Stimulated activated CD8-positive, alpha-beta memory T cell treated with anti-CD3 and anti-CD28 coated beads, Interleukin-7, amount 100 ng/mL, for 4 hours (primary cell): ENCODE data around the gene HLA-DQB1.
"Not testable (repeated sequence)": the region's sequence is repeated elsewhere in the genome, so short reads cannot be mapped to it uniquely, and the experiment has no call there.

ENCODE experiments used
- DNase-seq, 2 donors: peaks; one replicate each; pipeline ENCODE4 v3.0.0-alpha.2; 2020; ENCODE audit warnings: low read depth in 2 of 2

HLA-DQB1 gene

GRCh38 chr6:32662836-32663235 lies 3.6 kb downstream of the HLA-DQB1 start:
- no peak for DNase-seq

GRCh38 chr6:32662099-32662498 lies 4.4 kb downstream of the HLA-DQB1 start:
- no peak for DNase-seq

- no peak for DNase-seq
These were observed 6.4 kb downstream of the HLA-DQB1 start for GRCh38 chr6:32659856-32660595.

- DNase-seq, result no peak
These were observed 8.1 kb downstream of the HLA-DQB1 start for GRCh38 chr6:32658268-32658897.

- DNase-seq, result not testable (repeated sequence)
These were observed 8.6 kb downstream of the HLA-DQB1 start for GRCh38 chr6:32657819-32658218.

GRCh38 chr6:32657329-32657728 lies 9.1 kb downstream of the HLA-DQB1 start:
- not testable (repeated sequence) for DNase-seq

- no peak for DNase-seq
These were observed 11.2 kb downstream of the HLA-DQB1 start for GRCh38 chr6:32655203-32655710.

DNA sequence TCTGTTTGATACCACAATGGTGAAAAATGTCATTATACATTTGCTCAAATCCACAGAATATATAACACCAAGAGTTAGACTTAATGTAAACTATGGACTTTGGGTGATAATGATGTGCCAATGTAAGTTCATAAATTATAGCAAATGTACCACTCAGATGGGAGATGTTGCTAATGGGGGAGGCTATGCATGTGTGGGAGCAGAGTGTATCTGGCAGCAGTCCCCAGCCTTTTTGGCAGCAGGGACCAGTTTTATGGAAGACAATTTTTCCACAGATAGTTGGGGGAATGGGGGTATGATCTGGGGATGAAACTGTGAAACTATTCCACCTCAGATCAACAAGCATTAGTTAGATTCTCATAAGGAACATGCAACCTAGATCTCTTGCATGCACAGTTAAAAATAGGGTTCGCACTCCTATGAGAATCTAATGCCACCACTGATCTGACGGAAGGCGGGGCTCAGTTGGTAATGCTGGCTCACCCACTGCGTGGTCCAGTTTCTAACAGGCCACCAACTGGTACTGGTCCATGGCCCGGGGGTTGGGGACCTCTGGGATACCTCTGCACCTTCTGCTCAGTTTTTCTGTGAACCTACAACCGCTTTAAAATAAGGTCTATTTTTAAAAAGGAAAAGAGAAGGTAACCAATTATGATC lies 21.3 kb downstream of the HLA-DQB1 start:
- no peak for DNase-seq

DNA sequence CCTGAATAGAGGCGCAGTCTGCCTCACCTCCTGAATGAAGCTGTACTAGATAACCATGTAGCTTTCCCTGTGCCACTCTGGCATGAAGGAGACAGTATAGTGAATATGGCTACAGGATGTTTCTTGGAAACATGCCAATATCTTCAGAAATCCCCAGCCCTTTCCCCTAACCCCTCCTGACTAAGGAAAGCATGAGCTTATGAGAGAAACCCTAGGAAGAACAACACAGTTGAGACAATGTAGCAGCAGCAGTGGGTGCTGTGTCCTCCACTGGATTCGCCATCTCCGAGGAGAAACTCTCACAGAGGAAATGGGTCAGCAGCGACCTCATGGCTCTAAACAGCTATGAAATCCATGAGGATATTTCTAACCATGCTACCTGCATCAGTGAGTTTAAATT lies 22.6 kb downstream of the HLA-DQB1 start:
- no peak for DNase-seq

GRCh38 chr6:32642720-32643106 lies 23.7 kb downstream of the HLA-DQB1 start:
- no peak for DNase-seq

DNA sequence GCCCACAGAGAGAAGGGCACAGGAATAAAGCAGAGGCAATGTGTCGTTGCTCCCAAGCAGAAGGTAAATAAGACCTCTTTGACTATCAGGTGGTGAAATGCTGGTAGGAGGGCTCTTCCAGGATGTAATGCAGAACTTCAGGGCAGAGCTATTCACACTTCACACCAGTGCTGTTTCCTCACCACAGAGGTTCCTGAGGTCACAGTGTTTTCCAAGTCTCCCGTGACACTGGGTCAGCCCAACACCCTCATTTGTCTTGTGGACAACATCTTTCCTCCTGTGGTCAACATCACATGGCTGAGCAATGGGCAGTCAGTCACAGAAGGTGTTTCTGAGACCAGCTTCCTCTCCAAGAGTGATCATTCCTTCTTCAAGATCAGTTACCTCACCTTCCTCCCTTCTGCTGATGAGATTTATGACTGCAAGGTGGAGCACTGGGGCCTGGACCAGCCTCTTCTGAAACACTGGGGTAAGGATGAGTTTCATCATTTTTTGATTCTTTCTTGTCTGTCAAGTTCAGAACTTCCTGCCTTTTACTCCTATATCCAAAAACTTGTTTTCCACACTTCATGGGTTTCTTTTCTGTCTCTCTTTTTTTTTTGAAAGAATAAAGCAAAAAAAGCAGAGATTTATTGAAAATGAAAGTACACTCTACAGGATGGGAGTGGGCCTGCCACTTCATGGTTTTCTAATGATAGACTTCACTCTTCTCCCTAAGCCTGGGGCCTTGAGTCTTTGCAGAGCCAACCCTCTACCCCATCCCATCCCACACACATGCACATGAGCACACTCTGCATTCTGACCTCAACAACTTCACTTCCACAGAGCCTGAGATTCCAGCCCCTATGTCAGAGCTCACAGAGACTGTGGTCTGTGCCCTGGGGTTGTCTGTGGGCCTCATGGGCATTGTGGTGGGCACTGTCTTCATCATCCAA lies 24.4 kb downstream of the HLA-DQB1 start:
- not testable (repeated sequence) for DNase-seq

GRCh38 chr6:32641122-32641521 lies 25.3 kb downstream of the HLA-DQB1 start:
- no peak for DNase-seq

GRCh38 chr6:32639440-32640394 lies 26.7 kb downstream of the HLA-DQB1 start:
- DNase-seq, result no peak

DNA sequence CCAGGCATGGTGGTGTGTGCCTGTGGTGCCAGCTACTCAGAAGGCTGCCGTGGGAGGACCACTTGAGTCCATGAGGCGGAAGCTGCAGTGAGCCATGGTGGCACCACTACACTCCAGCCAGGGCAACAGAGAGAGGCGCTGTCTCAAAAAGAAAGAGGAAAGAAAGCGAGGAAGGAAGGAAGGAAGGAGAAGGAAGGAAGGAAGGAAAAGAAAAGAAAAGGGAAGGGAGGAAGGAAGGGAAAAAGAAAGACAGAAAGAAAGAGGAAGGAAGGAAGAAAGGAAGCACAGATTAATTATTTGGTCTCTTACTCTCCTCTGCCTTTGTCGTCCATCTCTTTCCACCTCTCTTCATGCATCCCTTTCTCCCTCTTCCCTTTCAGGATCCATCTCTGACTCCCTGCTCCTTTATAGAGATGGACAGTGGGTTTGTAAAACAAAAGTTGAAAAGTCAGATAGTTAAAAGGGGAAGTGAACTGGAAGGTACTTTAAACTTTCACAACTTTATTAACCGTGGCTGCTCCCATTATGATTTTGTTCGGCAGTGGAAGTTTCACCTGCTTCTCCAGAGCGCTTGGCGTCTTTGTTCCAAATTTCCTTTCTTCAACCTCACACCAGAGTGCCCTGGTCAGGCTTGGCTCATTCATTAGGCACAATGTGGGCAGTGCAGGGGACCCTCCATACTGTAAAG lies 27.8 kb downstream of the HLA-DQB1 start:
- DNase-seq, result no peak

DNA sequence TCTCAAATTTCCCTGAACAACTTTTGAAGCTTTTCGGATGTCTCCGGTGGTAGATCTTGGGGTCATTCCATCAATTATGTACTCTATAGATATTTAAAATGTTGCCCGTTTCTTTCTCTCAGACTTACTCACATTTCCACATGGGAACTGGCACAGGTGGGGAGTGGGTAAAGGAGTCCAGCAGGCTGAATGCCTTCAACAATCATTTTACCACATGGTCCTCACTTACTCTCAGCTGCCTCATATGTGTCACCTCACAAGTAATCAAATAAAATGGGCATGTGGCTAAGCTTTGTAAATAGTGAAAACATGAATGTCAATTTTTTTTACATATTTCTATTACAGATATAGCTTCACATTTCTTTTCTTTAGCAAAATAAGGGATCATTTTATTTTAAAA lies 28.6 kb downstream of the HLA-DQB1 start:
- no peak for DNase-seq

GRCh38 chr6:32637219-32637880 lies 29.1 kb downstream of the HLA-DQB1 start, which contains the start of gene HLA-DQA1:
TSS of gene HLA-DQA1 (plus strand) at chr6:32637406. CDS start at chr6:32637459, 53 bp downstream.
- no peak for DNase-seq

- no peak for DNase-seq
These were observed 30.8 kb downstream of the HLA-DQB1 start for GRCh38 chr6:32635526-32636123.

- DNase-seq, result not testable (repeated sequence)
These were observed 36.7 kb downstream of the HLA-DQB1 start for GRCh38 chr6:32629793-32630192.

DNA sequence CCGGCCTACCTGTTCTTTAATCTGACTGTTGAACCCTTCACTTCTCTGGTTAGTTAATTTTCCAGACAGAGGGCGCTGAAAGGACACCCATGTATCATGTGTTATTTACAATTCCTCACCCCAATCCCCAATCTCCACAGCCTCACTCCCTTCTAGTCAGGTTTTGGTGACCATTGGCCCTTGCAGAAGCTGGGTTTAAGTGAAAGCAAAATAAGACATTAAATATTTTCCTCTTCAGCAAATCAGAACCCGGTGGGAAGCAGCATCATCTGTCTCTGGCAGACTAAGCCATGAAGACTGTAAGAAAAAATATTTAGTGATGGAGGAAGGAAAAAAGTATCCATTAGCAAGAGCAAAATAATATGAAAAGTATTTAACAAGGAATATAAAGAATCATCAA lies 38.6 kb downstream of the HLA-DQB1 start:
- DNase-seq, result no peak
